RPMI7951 (cell line): ENCODE results near the gene C10orf90. TPM values are rescaled to one million over a fixed set of nuclear protein-coding genes. Genes with fewer than 3 reads are reported as not detected.

ENCODE experiments used
- DNase-seq: peaks from one replicate; pipeline ENCODE4 v3.0.0-alpha.2; 2012; ENCODE audit warnings: low read depth
- total RNA-seq: library from RNA; depleted of rRNA; stranded (reverse); fragments of >200 nt; shearing (Covaris generic); gene quantifications from 2 replicates; pipeline ENCODE4 v1.2.3, GENCODE V29; 2014

The C10orf90 gene
- total RNA-seq, 1 experiment from 2014 or later, result 2.5 TPM

- no peak for DNase-seq
Observed at GRCh38 chr10:126503392-126504062, 167.0 kb downstream of the C10orf90 start.

- DNase-seq, result no peak
Observed at GRCh38 chr10:126502441-126502840, 168.1 kb downstream of the C10orf90 start.

GRCh38 chr10:126501828-126502227, 168.7 kb downstream of the C10orf90 start:
- no peak for DNase-seq

- peak; percentile 67 for DNase-seq
Observed at GRCh38 chr10:126500866-126501265, 169.6 kb downstream of the C10orf90 start.

- peak; percentile 81 for DNase-seq
Observed at GRCh38 chr10:126500185-126500584, 170.3 kb downstream of the C10orf90 start.

- peak; percentile 58 for DNase-seq
Observed at GRCh38 chr10:126499744-126500143, 170.7 kb downstream of the C10orf90 start.

- no peak for DNase-seq
Observed at GRCh38 chr10:126497672-126498071, 172.8 kb downstream of the C10orf90 start.

- no peak for DNase-seq
Observed at GRCh38 chr10:126496771-126497545, 173.5 kb downstream of the C10orf90 start.

GRCh38 chr10:126491476-126491875, 179.0 kb downstream of the C10orf90 start:
- DNase-seq, result peak; percentile 36

- DNase-seq, result peak; percentile 14
Observed at GRCh38 chr10:126481181-126481580, 189.3 kb downstream of the C10orf90 start.

- DNase-seq, result no peak
Observed at GRCh38 chr10:126480648-126481047, 189.8 kb downstream of the C10orf90 start.

GRCh38 chr10:126479280-126479895, 191.1 kb downstream of the C10orf90 start:
- DNase-seq, result no peak

- no peak for DNase-seq
Observed at GRCh38 chr10:126478546-126478945, 191.9 kb downstream of the C10orf90 start.

- DNase-seq, result peak; percentile 59
Observed at GRCh38 chr10:126476246-126476645, 194.2 kb downstream of the C10orf90 start.

GRCh38 chr10:126475074-126475691, 195.3 kb downstream of the C10orf90 start:
- no peak for DNase-seq

GRCh38 chr10:126474031-126474430, 196.5 kb downstream of the C10orf90 start:
- DNase-seq, result no peak

GRCh38 chr10:126470991-126471390, 199.5 kb downstream of the C10orf90 start:
- DNase-seq, result no peak

- DNase-seq, result no peak
Observed at GRCh38 chr10:126469692-126470091, 200.8 kb downstream of the C10orf90 start.

GRCh38 chr10:126468876-126469643, 201.4 kb downstream of the C10orf90 start:
- peak; percentile 71 for DNase-seq

- DNase-seq, result no peak
Observed at GRCh38 chr10:126468467-126468866, 202.0 kb downstream of the C10orf90 start.

GRCh38 chr10:126465771-126466170, 204.7 kb downstream of the C10orf90 start:
- DNase-seq, result no peak
